Measurements from ENCODE around the gene UACA. TPM values are rescaled to one million over a fixed set of nuclear protein-coding genes. Genes with fewer than 3 reads are reported as not detected.

The UACA gene
- total and polyA plus RNA-seq, 9 of the 15 experiments (the other 6 are each of a cell fraction or from before 2014, with no cell fraction given): 0.06 to 0.33 (median 0.15) TPM; not detected in 5

DNA sequence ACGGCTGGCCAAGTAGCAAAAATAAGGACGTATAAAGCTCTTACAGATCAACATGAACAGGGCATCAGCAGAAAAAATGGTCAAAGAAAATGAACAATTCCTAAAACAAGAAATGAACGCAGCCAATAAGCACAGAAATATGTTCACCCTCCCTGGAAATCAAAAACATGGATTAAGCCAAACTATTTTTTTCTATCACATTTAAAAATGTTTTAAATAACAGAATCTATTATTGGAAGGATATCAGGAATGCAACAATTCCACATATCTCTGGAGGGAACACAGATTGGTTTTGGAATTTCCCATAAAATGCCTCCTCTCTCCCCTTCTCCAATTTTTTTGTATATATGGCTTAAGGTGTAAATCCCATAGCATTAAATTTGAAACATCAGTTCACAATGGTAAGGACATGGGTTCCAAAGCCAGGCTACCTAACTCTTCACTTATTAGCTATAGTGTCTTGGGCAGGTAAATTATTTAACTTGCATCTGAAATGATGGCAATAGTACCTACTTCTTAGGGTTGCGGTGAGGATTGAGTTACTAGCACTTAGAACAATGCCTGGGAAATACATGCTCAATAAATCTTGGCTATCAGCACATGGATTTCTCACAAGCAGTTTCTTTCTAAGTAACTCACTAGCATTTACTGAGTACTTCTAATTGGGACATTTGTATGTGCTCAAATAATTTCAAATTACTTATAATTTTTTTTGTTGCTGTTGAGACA, 10.1 kb downstream of the UACA start (continued):
- TF ChIP-seq RBM22 (IDR thresholded peaks at IDR 0.05; ENCODE audit: low read depth, low read length, poor library complexity, severe bottlenecking) (no peak), NFE2 (IDR thresholded peaks at IDR 0.05; ENCODE audit: low read depth) (no peak), LCOR (CRISPR knock-in tag; IDR thresholded peaks at IDR 0.05) (no peak)
- TF ChIP-seq, protein P1, sequence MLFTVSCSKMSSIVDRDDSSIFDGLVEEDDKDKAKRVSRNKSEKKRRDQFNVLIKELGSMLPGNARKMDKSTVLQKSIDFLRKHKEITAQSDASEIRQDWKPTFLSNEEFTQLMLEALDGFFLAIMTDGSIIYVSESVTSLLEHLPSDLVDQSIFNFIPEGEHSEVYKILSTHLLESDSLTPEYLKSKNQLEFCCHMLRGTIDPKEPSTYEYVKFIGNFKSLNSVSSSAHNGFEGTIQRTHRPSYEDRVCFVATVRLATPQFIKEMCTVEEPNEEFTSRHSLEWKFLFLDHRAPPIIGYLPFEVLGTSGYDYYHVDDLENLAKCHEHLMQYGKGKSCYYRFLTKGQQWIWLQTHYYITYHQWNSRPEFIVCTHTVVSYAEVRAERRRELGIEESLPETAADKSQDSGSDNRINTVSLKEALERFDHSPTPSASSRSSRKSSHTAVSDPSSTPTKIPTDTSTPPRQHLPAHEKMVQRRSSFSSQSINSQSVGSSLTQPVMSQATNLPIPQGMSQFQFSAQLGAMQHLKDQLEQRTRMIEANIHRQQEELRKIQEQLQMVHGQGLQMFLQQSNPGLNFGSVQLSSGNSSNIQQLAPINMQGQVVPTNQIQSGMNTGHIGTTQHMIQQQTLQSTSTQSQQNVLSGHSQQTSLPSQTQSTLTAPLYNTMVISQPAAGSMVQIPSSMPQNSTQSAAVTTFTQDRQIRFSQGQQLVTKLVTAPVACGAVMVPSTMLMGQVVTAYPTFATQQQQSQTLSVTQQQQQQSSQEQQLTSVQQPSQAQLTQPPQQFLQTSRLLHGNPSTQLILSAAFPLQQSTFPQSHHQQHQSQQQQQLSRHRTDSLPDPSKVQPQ (CRISPR knock-in tag; IDR thresholded peaks at IDR 0.05; ENCODE audit: borderline replicate concordance): no peak

DNA sequence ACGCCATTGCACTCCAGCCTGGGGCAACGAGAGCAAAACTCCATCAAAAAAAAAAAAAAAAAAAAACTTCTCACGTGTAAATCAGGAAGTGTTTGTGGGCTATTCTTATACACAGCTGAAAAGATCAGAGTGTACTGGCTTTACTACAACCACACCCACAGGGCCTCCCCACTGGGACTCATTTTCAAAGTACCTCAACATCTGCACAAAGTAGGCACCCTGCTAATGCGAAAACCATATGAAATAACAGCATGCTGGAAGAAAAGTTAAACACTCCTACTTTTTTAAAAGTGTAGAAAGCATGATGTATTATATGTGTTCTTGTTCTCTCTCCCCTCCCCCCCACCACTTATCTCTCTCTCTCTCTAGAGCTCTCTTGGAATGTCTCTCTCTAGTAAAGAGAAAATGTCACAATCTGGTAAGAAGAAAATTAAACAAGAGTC, 11.1 kb downstream of the UACA start:
- no peak for DNase-seq (ENCODE audit: extremely low read depth in 1 of 4, low spot score in 3 of 4)
- Histone ChIP-seq H3K9me3 (replicated peaks; ENCODE audit: control insufficient read depth, insufficient read depth, low read depth, low read length) (no peaks in the 10 kb centered on the region), H3K9me1 (ENCODE audit: control insufficient read depth, insufficient read depth, low read length) (no peaks in the 10 kb centered on the region), H4K20me1 (replicated peaks; ENCODE audit: control insufficient read depth, insufficient read depth, low read length) (no peaks in the 10 kb centered on the region), H2AFZ (ENCODE audit: low read depth, low read length) (no peak overlapping the region), H3K27me3 (ENCODE audit: control insufficient read depth in 2 of 2, insufficient read depth in 2 of 2, low read length in 2 of 2) (no peaks in the 10 kb centered on the region; a peak in 1 of 5 replicates), H3K4me3 (no peak overlapping the region), H3K9ac (ENCODE audit: insufficient read depth in 1 of 2, low read depth in 2 of 2, low read length in 2 of 2) (no peak overlapping the region), H3K27ac (ENCODE audit: extremely low read depth, low read depth, low read length) (no peak overlapping the region), H3K79me2 (ENCODE audit: control insufficient read depth, insufficient read depth, low read length) (no peaks in the 10 kb centered on the region), H3K4me1 (replicated peaks in 1 of 2; ENCODE audit: control insufficient read depth in 2 of 2, insufficient read depth in 2 of 2, low read length in 2 of 2) (no peaks in the 10 kb centered on the region), H3K4me2 (ENCODE audit: insufficient read depth, low read length) (no peak overlapping the region), H3K36me3 (ENCODE audit: control insufficient read depth, insufficient read depth, low read length) (no peaks in the 10 kb centered on the region)
- POLR2A ChIA-PET: no interaction called here
- FAIRE-seq: no peak
- ATAC-seq: no peak
- no peak for TF ChIP-seq NR3C1 (CRISPR knock-in tag; IDR thresholded peaks at IDR 0.05)
- TF ChIP-seq ZNF121 (CRISPR knock-in tag; conservative IDR thresholded peaks at IDR 0.05): no peak
- in situ Hi-C loops (cut with MboI) (no loop called here), intact Hi-C loops (cut with micrococcal nuclease) (no loop called here)
- CTCF ChIA-PET (ENCODE audit: low intra/inter-chr PET ratio): no interaction called here
- 4% methylated on average over 3 of the region's 4 CpGs for WGBS (ENCODE audit: insufficient coverage, low coverage, missing lambda C conversion rate)
- no TSS peak for BruUV-seq (replicated peaks)

All from K562 (cell line).